T-cell (primary cell): ENCODE results near the gene B4GALT5. TPM values are rescaled to one million over a fixed set of nuclear protein-coding genes. Genes with fewer than 3 reads are reported as not detected.

Source experiments
- ATAC-seq, 4 experiments: fragments of 200-7000 bp in 3 of 4; fragments of 150-1000 bp in 1 of 4; cut with Tn5 transposase; replicated peaks in 1 of 4; 1 replicate in 3 of 4; 2 replicates in 1 of 4; pipeline ENCODE4 v1.10.0; 2021; ENCODE audit warnings: moderate library complexity in 3 of 4, mild to moderate bottlenecking in 2 of 4, moderate number of reproducible peaks in 1 of 4
- CTCF ChIA-PET, 2 donors: fragments of 300-600 bp; sonication (Branson Sonifier 250); formaldehyde crosslinking; loops; one replicate each; lab custom pipeline; 2022; ENCODE audit warnings: antibody characterized with exemption in 2 of 2; lab: Charles Lee
- POLR2A ChIA-PET, 2 donors: fragments of 300-600 bp; sonication (Branson Sonifier 250); formaldehyde crosslinking; loops; one replicate each; lab custom pipeline; 2022; ENCODE audit warnings: antibody characterized with exemption in 2 of 2; lab: Charles Lee
- DNase-seq, 35 experiments: peaks; one replicate each; pipeline versions ENCODE4 v3.0.0 to v3.0.0-alpha.2; 2013 to 2023
- H3K27ac ChIP-seq: one replicate; pipeline ENCODE4 v1.5.1; 2013; ENCODE audit warnings: low read length
- H3K27me3 ChIP-seq, 2 experiments: replicated peaks in 1 of 2; 1 replicate in 1 of 2; 2 replicates in 1 of 2; pipeline versions ENCODE4 v1.6.1 to v1.7.0; 2013; ENCODE audit warnings: low read length in 1 of 2, mixed read lengths in 1 of 2; ENCODE audit not compliant: control insufficient read depth in 2 of 2, insufficient read depth in 2 of 2; ENCODE audit errors: extremely low read depth in 1 of 2
- H3K36me3 ChIP-seq, 2 donors: 1 replicate in 1 of 2; 2 replicates in 1 of 2; pipeline versions ENCODE4 v1.6.1 to v1.7.0; 2013; ENCODE audit warnings: low read length in 1 of 2; ENCODE audit not compliant: control insufficient read depth in 2 of 2, insufficient read depth in 1 of 2; ENCODE audit errors: extremely low read depth in 1 of 2
- H3K4me1 ChIP-seq, 2 experiments: 1 replicate in 1 of 2; 2 replicates in 1 of 2; pipeline versions ENCODE4 v1.6.1 to v1.7.0; 2013; ENCODE audit warnings: low read length in 2 of 2, mixed read lengths in 1 of 2; ENCODE audit not compliant: insufficient read depth in 2 of 2, control insufficient read depth in 1 of 2; ENCODE audit errors: extremely low read depth in 1 of 2
- H3K4me3 ChIP-seq, 2 donors: 1 replicate in 1 of 2; 2 replicates in 1 of 2; pipeline versions ENCODE4 v1.5.1 to v1.7.0; 2013; ENCODE audit warnings: mild to moderate bottlenecking in 2 of 2, low read length in 1 of 2, moderate library complexity in 1 of 2; ENCODE audit not compliant: control insufficient read depth in 1 of 2; ENCODE audit errors: extremely low read depth in 1 of 2
- H3K9me3 ChIP-seq: 2 replicates; pipeline ENCODE4 v1.7.0; 2013
- H3K27ac Mint-ChIP-seq, 2 donors: one replicate each; pipeline ENCODE4 v1.8.0; 2020 to 2021; ENCODE audit warnings: mild to moderate bottlenecking in 2 of 2, mixed read lengths in 2 of 2
- H3K27me3 Mint-ChIP-seq, 2 donors: one replicate each; pipeline ENCODE4 v1.8.0; 2021 to 2022; ENCODE audit warnings: mixed read lengths in 2 of 2
- H3K36me3 Mint-ChIP-seq: one replicate; pipeline ENCODE4 v1.8.0; 2021; ENCODE audit warnings: mixed read lengths
- H3K4me1 Mint-ChIP-seq, 3 donors: one replicate each; pipeline ENCODE4 v1.8.0; 2020 to 2022; ENCODE audit warnings: mixed read lengths in 3 of 3, mild to moderate bottlenecking in 1 of 3
- H3K4me3 Mint-ChIP-seq, 3 donors: one replicate each; pipeline ENCODE4 v1.8.0; 2020 to 2022; ENCODE audit warnings: mild to moderate bottlenecking in 3 of 3, mixed read lengths in 3 of 3, moderate library complexity in 3 of 3
- H3K9me3 Mint-ChIP-seq, 3 donors: one replicate each; pipeline ENCODE4 v1.8.0; 2020 to 2022; ENCODE audit warnings: mixed read lengths in 3 of 3
- WGBS: methylation state at CpG from one replicate; pipeline ENCODE4 v1.1.5; 2013; ENCODE audit warnings: missing lambda C conversion rate; ENCODE audit not compliant: insufficient coverage; 5-methylcytosine and 5-hydroxymethylcytosine counted together
- total RNA-seq, 35 experiments: library from RNA in 6 of 35; stranded (reverse) in 6 of 35; fragments of 120-200 nt in 1 of 35; gene quantifications; one replicate each; pipeline versions ENCODE4 v1.2.1 to v1.2.4 and lab custom pipeline; 2013 to 2026

B4GALT5 gene
- total RNA-seq, 5 donors from 2014 or later (not counting 1 experiment from before 2014, with no cell fraction given), result 4.6 to 11.9 (median 9.2) TPM

GRCh38 chr20:49700411-49701185 lies 13.1 kb downstream of the B4GALT5 start:
- CTCF ChIA-PET, result interaction anchor here in 1 of 2 donors (0.5 to 1.0 kb wide), 2 partner anchors 15 to 32 kb away, joined by 3 to 4 read pairs; no protein-coding TSS in a partner anchor
- Mint-ChIP-seq H3K4me1 (peaks cover 28 to 68% (median 54%) of the 10 kb centered on the region in 3 donors), H3K9me3 (no peaks in the 10 kb centered on the region), H3K36me3 (peaks cover 8% of the 10 kb centered on the region), H3K27ac (no peak overlapping the region), H3K27me3 (no peaks in the 10 kb centered on the region), H3K4me3 (no peak overlapping the region)
- POLR2A ChIA-PET, result interaction anchor here in 1 of 2 donors (0.6 to 0.7 kb wide), 2 partner anchors 213 to 463 kb away, joined by 3 to 4 read pairs; no protein-coding TSS in a partner anchor
- Histone ChIP-seq H3K4me3 (no peak overlapping the region), H3K27ac (no peak overlapping the region), H3K27me3 (no peaks in the 10 kb centered on the region), H3K36me3 (no peaks in the 10 kb centered on the region), H3K4me1 (peaks cover 0 to 31% of the 10 kb centered on the region in 2 experiments), H3K9me3 (no peaks in the 10 kb centered on the region)
- ATAC-seq (no peak), DNase-seq (no peak)
- WGBS, result 79% methylated on average over 3 of the region's 7 CpGs

DNA sequence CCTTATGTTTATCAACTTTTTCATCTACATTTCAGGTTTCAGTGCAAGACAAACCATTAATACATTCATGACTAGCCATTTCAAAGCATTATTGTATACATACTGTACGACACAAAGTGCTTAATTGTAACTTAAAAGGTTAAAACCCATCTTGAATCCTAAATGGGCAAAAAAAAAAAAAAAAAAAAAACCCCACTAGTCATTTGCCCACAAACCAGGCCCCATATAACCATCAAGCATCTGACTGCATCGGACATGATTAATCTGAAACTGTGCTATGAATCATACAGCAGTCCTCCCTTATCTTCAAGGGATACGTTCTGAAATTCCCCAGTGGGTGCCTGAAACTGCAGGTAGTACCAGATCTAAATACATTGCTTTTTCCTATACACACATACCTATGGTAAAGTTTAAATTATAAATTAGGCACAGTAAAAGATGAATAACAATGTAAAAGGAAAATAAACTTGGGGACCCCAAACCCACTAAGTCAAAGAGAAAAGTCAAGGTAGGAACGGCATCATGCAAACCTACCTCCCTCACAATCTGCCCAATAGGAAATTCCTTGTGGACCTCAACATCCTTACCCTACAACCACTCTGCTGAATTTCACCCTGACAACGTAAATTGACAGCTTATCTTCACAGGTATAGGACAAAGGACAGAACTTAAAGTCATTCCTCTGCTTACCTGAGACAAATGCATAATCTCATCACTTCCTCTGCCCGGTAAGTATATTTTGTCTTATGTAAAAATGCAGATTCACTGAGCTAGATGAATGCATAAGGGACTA lies 14.3 kb downstream of the B4GALT5 start:
- H3K9me3 ChIP-seq, result no peaks in the 10 kb centered on the region
- ATAC-seq, result peak; percentile 54 to 75 (median 63)
- Mint-ChIP-seq H3K36me3 (peaks cover 6% of the 10 kb centered on the region), H3K4me3 (peak overlapping the region; percentile 5 to 43 (median 37)), H3K4me1 (peaks cover 35 to 68% (median 51%) of the 10 kb centered on the region in 3 donors), H3K27me3 (no peaks in the 10 kb centered on the region), H3K9me3 (no peaks in the 10 kb centered on the region), H3K27ac (peak overlapping the region in 1 of 2 donors; percentile 60)
- no peak overlapping the region for H3K27ac ChIP-seq
- H3K36me3 ChIP-seq, result no peaks in the 10 kb centered on the region
- DNase-seq, result peak in 1 of 35 experiments; percentile 51
- ChIA-PET CTCF (no interaction called here), POLR2A (interaction anchor here in 1 of 2 donors (0.6 to 0.7 kb wide), 3 partner anchors 15 to 214 kb away, joined by 3 to 15 read pairs (median 4); no protein-coding TSS in a partner anchor)
- no peak overlapping the region for H3K4me3 ChIP-seq
- no peaks in the 10 kb centered on the region for H3K27me3 ChIP-seq
- 23% methylated on average over 2 of the region's 6 CpGs for WGBS
- peaks cover 0 to 35% of the 10 kb centered on the region in 2 experiments for H3K4me1 ChIP-seq

GRCh38 chr20:49698477-49698876 lies 15.2 kb downstream of the B4GALT5 start:
- Histone ChIP-seq H3K27me3 (no peaks in the 10 kb centered on the region), H3K4me3 (no peak overlapping the region), H3K9me3 (no peaks in the 10 kb centered on the region), H3K4me1 (peaks cover 0 to 39% of the 10 kb centered on the region in 2 experiments), H3K27ac (no peak overlapping the region), H3K36me3 (no peaks in the 10 kb centered on the region)
- DNase-seq, result no peak
- WGBS, result 88% methylated on average over 2 of the region's 5 CpGs
- Mint-ChIP-seq H3K9me3 (no peaks in the 10 kb centered on the region), H3K4me3 (peak overlapping the region in 1 of 3 donors; percentile 5), H3K4me1 (peaks cover 35 to 72% (median 57%) of the 10 kb centered on the region in 3 donors), H3K36me3 (peaks cover 6% of the 10 kb centered on the region), H3K27me3 (no peaks in the 10 kb centered on the region), H3K27ac (peak overlapping the region in 1 of 2 donors; percentile 53)
- ChIA-PET POLR2A (interaction anchor here in 1 of 2 donors (0.5 to 0.7 kb wide), 2 partner anchors 16 to 30 kb away, joined by 5 to 15 read pairs; no protein-coding TSS in a partner anchor), CTCF (interaction anchor here in 1 of 2 donors (0.7 kb wide), 1 partner anchor 30 kb away, joined by 4 read pairs; no protein-coding TSS in a partner anchor)
- ATAC-seq, result no peak

DNA sequence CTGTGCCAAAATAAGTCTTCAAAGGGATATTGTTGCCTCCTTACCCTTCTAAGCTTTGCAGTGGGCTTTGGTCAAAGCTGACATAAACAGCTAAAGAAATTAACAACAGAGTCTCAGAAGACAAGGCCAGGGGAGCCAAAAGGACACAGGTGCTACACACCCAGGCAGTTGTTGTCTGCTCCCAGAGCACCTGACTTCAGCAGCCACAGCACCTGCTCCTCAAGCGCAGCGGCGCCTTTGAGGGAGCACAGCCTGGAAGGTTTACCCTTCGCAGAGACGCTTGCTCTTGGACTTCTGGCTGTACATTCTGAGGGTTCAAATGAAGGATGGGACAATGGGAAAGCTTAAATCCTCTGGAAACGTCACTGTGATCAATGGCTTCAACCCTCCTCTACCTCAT lies 16.6 kb downstream of the B4GALT5 start:
- H3K27ac Mint-ChIP-seq, result no peak overlapping the region
- ChIA-PET CTCF (interaction anchor here in 1 of 2 donors (1.0 kb wide), 1 partner anchor 31 kb away, joined by 3 read pairs; no protein-coding TSS in a partner anchor), POLR2A (no interaction called here)
- H3K36me3 ChIP-seq, result no peaks in the 10 kb centered on the region
- DNase-seq, result no peak
- peaks cover 0 to 40% of the 10 kb centered on the region in 2 experiments for H3K4me1 ChIP-seq
- H3K4me1 Mint-ChIP-seq, result peaks cover 35 to 75% (median 59%) of the 10 kb centered on the region in 3 donors
- H3K4me3 Mint-ChIP-seq, result no peak overlapping the region
- H3K9me3 ChIP-seq, result no peaks in the 10 kb centered on the region
- peaks cover 4% of the 10 kb centered on the region for H3K36me3 Mint-ChIP-seq
- no peak overlapping the region for H3K4me3 ChIP-seq
- ATAC-seq, result no peak
- no peaks in the 10 kb centered on the region for H3K27me3 ChIP-seq
- 94% methylated on average over 3 of the region's 6 CpGs for WGBS
- H3K9me3 Mint-ChIP-seq, result no peaks in the 10 kb centered on the region
- no peaks in the 10 kb centered on the region for H3K27me3 Mint-ChIP-seq
- no peak overlapping the region for H3K27ac ChIP-seq

GRCh38 chr20:49696594-49696993 lies 17.1 kb downstream of the B4GALT5 start:
- CTCF ChIA-PET, result interaction anchor here in 1 of 2 donors (1.0 kb wide), 1 partner anchor 31 kb away, joined by 3 read pairs; no protein-coding TSS in a partner anchor

DNA sequence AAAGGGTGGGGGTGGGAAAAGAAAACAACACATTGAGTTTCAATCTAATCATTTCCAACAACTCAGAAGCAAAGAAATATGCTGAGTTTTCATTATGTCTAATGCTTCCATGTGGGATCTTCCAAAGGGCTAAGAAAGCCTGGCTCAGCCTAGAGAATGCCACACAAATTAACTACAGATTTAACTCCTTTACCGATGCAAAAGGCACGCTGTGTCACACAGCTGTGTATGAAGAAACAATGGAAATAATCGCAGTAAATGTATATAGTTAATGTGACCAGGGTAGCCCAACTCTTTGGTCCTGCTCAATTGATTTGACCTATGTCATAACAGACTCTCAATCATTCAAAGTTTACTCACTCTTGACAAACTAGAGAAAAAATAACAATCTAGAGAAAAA lies 17.8 kb downstream of the B4GALT5 start:
- DNase-seq (no peak), ATAC-seq (no peak)
- H3K4me1 ChIP-seq, result peaks cover 0 to 34% of the 10 kb centered on the region in 2 experiments
- H3K27ac ChIP-seq, result no peak overlapping the region
- no peaks in the 10 kb centered on the region for H3K36me3 ChIP-seq
- WGBS, result no CpG with 5 or more reads among the region's 3 CpGs
- Mint-ChIP-seq H3K27ac (no peak overlapping the region), H3K27me3 (no peaks in the 10 kb centered on the region), H3K4me1 (peaks cover 31 to 69% (median 50%) of the 10 kb centered on the region in 3 donors), H3K4me3 (no peak overlapping the region), H3K36me3 (peaks cover 2% of the 10 kb centered on the region), H3K9me3 (no peaks in the 10 kb centered on the region)
- no peaks in the 10 kb centered on the region for H3K27me3 ChIP-seq
- CTCF ChIA-PET, result no interaction called here
- H3K9me3 ChIP-seq, result no peaks in the 10 kb centered on the region
- POLR2A ChIA-PET, result no interaction called here
- H3K4me3 ChIP-seq, result no peak overlapping the region

More at GRCh38 chr20:49696594-49696993, 17.1 kb downstream of the B4GALT5 start:
- no peaks in the 10 kb centered on the region for H3K27me3 Mint-ChIP-seq
- Histone ChIP-seq H3K4me3 (no peak overlapping the region), H3K9me3 (no peaks in the 10 kb centered on the region), H3K36me3 (no peaks in the 10 kb centered on the region), H3K27me3 (no peaks in the 10 kb centered on the region), H3K27ac (no peak overlapping the region), H3K4me1 (peaks cover 0 to 38% of the 10 kb centered on the region in 2 experiments)
- no CpG with 5 or more reads among the region's 2 CpGs for WGBS
- H3K4me3 Mint-ChIP-seq, result no peak overlapping the region
- no peak overlapping the region for H3K27ac Mint-ChIP-seq
- H3K4me1 Mint-ChIP-seq, result peaks cover 31 to 74% (median 58%) of the 10 kb centered on the region in 3 donors
- H3K36me3 Mint-ChIP-seq, result peaks cover 2% of the 10 kb centered on the region
- POLR2A ChIA-PET, result no interaction called here
- no peak for ATAC-seq
- no peak for DNase-seq
- H3K9me3 Mint-ChIP-seq, result no peaks in the 10 kb centered on the region
